ENCODE data around the gene ZNF488.
"Not testable (repeated sequence)": the region's sequence is repeated elsewhere in the genome, so short reads cannot be mapped to it uniquely, and the experiment has no call there.

The ZNF488 gene

GRCh38 chr10:47384148-47384921 is at the start of gene ZNF488:
Gene ZNF488 (minus strand): TSS chr10:47384293. CDS start chr10:47368829, 15,464 bp downstream.
- DNase-seq: peak; percentile 31

DNA sequence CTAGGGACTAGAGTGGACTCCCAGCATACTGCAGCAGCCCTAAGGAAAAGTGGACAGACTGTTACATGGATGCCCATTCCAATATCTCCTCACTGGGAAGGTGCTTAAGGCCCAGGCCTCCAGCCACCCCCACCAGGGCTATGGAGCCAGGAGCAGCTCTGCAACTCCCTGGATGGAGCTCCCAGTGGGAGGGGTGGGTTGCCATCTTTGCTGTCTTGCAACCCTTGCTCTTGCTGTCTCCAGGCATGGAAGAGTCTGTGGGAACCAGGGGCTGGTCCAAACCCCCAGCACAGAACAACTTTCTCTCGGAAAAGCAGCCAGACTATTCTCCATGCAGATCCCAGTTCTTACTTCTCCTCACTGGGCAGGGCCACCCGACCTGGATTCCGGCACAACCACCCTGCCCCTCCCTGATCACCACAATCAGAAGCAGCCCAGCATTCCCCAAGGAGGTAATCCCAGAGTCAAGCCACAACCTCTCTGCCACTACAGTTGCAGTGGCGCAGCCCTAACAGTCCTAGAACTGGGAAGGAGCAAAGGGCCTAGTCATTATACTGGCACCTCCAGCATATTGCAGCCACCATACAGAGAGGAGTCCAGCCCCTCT is 41.8 kb upstream of the ZNF488 start:
- DNase-seq: no peak

DNA sequence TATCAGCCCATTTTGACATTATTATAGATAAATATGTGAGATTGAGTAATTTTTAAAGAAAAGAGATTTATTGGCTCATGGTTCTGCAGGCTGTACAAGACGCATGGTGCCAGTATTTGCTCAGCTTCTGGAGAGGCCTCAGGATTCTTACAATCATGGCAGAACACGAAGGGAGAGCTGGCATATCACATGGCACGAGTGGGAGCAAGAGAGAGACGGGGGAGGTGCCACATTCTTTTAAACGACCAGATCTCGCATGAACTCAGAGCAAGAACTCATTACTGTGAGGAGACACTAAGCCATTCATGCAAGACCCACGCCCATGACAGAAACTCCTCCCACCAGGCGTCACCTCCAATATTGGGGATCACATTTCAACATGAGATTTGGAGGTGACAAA is 40.1 kb upstream of the ZNF488 start:
- no peak for DNase-seq

DNA sequence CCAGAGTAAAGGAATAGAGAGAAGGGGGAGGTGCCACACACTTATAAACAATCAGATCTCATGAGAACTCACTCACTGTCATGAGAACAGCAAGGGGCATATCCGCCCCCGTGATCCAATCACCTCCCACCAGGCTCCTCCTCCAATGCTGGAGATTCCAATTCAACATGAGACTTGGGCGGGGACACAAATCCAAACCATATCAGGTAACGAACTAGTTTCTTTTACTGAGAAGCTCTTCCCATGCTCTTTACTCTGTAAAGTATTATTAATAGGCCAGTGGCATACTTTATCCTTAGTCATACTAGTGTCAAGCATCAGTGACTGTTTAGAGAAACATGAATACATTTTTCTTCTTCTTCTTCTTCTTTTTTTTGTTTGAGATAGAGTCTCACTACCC is 39.4 kb upstream of the ZNF488 start:
- no peak for DNase-seq

- no peak for DNase-seq
Observed at GRCh38 chr10:47421057-47421952, 37.2 kb upstream of the ZNF488 start.

DNA sequence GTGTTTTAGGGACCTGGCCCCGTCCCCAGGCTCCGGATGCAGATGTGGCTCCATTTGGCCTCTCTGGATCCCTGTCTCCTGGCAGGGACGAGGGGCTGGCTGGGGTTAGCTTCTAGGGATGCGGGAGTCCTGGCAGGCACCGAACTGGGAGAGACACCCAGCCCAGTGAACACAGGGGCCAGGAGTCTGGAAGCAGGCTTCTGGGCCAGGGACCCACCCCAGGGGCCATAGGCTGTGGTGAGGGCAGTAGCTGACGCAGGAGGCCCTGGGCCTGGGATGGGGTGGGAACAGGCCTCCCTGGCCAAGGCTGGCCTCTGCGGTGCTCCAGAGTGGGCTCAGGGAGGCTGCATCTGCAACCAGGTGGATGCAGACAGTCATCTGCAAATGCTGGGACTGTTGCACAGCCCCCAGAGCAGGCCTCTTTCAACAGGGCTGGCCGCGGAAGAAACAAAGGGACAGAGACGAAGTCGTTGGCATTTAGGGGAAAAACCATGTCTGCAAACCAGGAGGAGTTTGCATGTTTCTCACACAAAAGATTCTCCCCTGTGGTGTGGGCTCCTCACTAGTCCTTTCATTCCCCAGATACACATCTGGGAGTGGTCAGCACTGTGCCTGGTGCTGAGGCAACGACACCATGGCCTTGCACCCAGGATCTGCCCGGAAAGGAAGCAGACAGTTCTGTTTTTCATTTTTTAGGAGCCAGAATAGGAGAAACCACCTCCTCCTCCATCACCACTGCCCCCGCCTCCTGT is 36.4 kb upstream of the ZNF488 start:
- DNase-seq: no peak

- no peak for DNase-seq
Observed at GRCh38 chr10:47419421-47419820, 35.3 kb upstream of the ZNF488 start.

DNA sequence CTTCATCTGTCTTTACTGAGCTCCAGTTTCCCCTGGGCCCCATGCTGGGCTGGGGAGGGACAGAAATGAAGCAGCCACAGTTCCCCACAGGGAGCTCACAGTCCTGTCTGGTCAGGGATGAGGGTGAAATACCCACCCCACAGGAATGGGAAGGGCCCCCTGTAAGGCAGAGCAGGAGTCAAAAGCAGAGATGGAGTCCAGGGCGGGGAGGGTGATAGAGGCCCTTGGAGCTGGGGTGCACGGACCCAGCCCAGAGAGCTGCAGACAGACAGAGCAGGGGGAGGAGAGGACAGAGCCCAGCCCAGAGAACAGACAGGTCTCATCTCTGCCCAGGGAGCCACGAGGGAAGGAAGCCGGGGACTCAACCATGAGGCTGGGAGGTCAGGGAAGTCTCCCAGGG is 34.9 kb upstream of the ZNF488 start:
- no peak for DNase-seq

DNA sequence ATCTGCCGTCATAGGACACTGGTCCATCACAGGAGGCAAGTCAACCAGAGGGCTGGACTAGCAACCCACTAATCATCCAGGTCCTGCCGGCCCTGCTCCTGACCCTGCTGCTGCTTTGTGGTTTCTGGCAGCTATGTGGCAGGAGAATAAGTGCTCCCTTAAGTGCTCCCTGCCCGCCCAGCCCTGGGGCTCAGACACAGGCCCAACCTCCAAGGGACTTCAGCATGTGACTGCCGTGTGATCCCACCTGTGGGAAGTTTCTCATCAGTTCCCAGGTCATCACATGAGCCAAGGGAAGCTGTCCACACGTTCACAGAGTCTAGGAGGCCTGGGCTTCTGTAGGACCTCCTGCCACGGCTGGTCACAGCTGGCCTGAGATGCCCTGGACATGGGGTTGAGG is 34.2 kb upstream of the ZNF488 start:
- DNase-seq: no peak

- DNase-seq: not testable (repeated sequence)
Observed at GRCh38 chr10:47416305-47417218, 32.5 kb upstream of the ZNF488 start.

GRCh38 chr10:47415520-47416304 is 31.6 kb upstream of the ZNF488 start:
- no peak for DNase-seq

DNA sequence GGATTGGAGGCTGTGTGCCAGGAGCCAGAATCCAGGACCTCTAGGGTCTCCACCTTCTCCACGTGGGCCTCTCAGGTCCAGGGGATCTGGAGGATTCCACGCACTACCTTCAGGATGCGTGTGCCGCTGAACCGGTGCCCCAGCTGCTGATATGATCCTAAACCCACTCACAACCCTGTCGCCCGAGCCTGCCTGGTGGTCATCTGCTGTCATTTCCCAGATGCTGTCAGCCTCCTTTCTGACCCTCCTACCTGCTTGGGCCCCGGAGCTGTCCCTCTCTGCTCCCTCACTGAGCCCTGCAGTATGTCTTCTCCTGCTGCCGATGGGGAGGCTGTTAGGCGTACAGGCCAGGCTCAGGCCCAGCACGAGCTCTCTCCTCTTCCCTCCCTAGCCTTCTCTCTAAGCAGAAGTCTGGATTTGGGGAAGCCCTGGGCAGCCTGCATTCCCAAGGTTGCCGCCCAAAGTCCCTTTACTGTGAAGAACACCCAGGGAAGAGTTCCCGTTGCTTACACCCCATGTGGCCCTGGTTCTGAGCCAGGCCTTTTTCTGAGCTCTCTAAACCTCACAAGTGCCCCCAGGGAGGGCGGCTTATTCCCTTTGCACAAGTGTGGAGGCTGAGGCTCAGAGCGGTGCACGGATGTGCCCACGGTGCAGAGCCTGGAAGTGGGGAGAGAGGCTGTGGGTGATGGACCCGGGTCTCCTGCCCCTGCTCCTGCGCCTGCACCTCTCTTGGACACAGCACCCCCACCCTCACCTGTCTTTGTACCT is 30.8 kb upstream of the ZNF488 start:
- no peak for DNase-seq

DNA sequence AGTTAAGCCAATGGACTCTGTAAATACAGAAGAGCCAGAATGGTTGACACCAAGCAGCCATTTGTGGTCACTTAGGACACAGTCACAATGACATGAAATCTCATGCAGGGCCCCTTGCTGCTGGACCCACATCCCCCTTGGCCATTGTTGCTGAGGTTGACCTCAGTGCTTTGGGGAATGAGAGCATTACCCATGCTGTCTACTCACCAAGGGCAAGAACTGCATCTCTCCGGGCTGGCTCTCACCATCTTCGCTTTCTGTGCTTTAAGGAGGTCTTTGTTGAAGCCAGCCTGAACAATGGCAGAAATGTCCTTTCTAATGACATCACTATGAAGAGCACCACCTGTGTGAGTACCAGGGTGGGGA is 30.1 kb upstream of the ZNF488 start:
- DNase-seq: no peak

DNA sequence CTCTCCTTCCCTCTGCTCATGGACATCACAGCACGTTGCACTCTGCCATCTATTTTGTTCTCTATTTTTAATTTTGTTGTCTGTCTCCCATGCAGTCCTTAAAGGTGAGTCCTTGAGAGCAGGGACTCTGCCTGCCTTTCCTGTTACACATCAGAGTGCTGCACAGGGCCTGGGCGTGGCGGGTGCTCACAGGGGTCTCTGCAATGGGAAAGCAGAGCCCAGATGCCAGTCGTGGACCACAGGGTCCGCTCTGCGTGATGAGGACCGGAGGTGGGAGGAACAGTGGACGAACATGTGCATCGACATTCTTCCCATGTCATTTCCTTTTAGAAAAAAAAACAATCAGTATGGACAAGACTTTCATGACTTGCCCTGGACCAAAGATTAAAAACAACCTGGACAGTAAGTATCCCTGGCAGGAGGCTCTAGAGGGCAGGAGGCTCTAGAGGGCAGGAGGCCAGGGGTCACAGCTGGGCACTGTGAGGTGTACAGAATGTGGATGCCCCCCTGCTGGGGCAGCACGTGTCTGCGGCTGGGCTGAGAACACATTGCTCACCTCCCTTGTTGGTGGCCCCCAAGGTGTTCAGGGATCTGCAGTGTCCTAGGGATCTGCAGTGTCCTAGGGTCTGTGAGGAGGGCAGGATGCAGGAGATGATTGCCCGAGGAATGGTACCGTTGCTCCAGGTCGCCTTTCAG is 29.6 kb upstream of the ZNF488 start:
- DNase-seq: no peak

GRCh38 chr10:47412869-47413268 is 28.8 kb upstream of the ZNF488 start:
- no peak for DNase-seq

GRCh38 chr10:47412177-47412730 is 28.2 kb upstream of the ZNF488 start:
- no peak for DNase-seq

GRCh38 chr10:47410862-47411261 is 26.8 kb upstream of the ZNF488 start:
- no peak for DNase-seq

GRCh38 chr10:47410271-47410670 is 26.2 kb upstream of the ZNF488 start:
- DNase-seq: no peak

- no peak for DNase-seq
Observed at GRCh38 chr10:47409866-47410256, 25.8 kb upstream of the ZNF488 start.
